ENCODE data around the gene NMD3.
"Not testable (repeated sequence)": the region's sequence is repeated elsewhere in the genome, so short reads cannot be mapped to it uniquely, and the experiment has no call there.

The NMD3 gene

DNA sequence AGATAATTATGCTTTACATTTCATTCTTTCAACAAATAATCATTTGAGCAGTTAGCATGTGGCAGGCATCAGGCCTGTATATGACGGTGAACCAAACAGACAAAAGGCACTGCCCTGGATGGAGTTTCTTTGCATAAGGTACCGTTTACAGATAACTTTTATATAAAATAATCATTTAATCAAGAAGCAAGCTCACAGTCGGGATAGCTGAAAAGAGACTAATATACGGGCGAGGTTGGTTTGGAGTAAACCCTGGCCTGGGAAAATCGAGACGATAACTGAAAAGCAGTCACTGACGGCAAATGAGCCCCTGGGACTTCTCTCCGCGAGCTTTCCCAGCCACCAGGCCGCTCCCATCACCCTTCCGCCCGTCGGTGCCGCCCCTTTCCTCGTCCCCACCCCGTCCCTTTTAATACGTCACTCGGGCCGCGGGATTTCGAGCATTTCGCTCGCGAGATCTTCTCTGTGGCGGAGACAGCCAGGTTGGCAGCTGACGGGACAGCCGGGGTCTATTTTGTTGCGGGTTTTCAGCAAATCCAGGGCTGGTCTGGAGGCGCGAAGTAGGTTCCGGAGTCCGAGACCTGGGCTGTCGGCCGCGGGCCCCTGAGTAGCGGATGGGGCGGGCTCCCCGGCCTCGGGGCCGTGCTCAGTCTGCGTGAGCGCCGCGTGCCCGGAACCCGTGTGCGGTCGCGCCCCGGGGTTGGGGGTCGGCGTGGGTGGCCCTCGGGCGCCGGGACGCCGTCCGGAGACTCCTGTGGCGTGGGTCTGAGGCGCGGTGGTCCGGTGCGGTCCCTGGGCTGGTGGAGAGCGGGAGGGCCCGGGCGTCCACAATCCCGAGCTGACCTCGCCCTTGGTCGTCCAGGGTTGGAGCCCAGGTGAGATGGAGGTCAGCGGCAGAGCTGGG is at the start of gene NMD3:
Gene NMD3 (plus strand): TSS at position 462 of the 904 bp plus-strand sequence. CDS start 703 bp downstream, outside the sequence.
- DNase-seq (ENCODE audit: low spot score in 2 of 2) = peak; percentile 92 to 97
- Histone ChIP-seq H3K4me1 (peaks cover 12% of the 10 kb centered on the region), H3K36me3 (replicated peaks) (peaks cover 7% of the 10 kb centered on the region; the same call in 1 of the 2 replicates), H3K9me3 (peaks cover 2% of the 10 kb centered on the region; the same call in 1 of the 2 replicates), H3K4me3 (peak within 1 kb of the TSS; percentile 77), H3K27me3 (ENCODE audit: low read depth) (no peaks in the 10 kb centered on the region)
- in situ Hi-C loops (cut with MboI; ENCODE audit: low sequenced_read_pairs) = no loop called here

DNA sequence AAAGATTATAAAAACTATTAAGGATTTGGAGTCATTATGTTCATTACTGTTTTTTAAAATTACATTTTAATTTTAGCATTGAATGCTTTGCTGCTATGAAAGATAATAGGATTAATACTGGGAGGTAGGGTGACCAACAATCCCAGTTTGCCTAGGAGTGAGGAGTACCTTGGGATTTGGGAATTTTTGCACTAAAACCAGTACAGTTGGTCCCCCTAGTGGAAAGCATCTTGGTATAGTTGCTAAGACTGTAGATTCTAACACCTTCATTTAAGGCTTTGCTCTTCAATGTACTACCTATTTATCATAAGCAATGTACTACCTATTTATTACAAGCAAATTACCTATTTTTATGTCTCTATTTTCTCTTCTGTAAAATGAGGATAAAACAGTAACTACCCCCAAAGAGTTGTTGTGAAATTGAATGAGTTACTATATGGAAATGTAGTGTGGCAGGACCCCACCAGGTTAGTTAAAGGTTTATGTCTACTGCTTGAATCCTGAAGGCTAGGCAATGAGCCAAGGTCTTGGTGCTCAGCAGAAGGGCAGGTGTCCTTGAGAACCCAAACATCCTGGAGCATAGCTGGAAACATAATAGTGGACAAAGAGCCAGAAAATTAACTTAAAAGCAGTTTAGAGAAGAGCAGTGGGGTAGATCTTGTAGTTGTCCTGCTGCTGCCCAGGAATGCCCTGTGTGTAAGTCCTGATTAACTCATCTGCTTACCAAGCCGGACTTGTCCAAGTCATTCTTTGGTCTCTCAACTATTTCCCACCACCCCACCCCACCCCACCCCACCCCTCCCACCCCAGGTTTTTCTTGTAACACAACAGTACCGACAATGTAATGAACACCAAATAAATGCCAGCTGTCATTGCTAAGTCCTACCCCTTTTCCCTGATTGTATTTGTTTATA is 49.2 kb upstream of the NMD3 start:
- Histone ChIP-seq H3K27me3 (ENCODE audit: low read depth) (no peaks in the 10 kb centered on the region; the same call in 1 of the 2 replicates), H3K9me3 (no peaks in the 10 kb centered on the region), H3K36me3 (replicated peaks) (no peaks in the 10 kb centered on the region), H3K4me3 (no peak overlapping the region), H3K4me1 (no peaks in the 10 kb centered on the region)
- in situ Hi-C loops (cut with MboI; ENCODE audit: low sequenced_read_pairs) = no loop called here
- no peak for DNase-seq (ENCODE audit: low spot score in 2 of 2)

DNA sequence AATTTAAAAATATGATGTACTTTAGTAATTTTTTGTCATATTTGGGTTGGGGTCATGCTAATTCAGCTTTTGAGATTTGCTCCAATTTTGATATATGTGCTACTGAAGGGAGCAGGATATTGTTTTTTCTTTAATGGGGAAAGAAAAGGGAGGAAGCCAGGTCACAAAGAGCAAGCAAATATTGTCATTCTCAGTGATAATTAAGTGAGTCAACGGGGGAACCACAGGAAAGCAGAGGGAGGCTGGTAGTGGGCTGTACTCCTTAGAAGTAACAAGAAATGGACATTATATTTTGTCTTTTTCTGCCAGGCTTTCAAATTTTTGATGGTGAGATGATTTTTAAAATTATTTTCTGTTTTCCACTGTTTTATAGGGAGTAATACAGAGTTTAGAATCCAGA is 45.6 kb upstream of the NMD3 start:
- DNase-seq (ENCODE audit: low spot score in 2 of 2) = no peak
- Histone ChIP-seq H3K4me3 (no peak overlapping the region), H3K4me1 (no peaks in the 10 kb centered on the region), H3K27me3 (ENCODE audit: low read depth) (no peaks in the 10 kb centered on the region; the same call in 1 of the 2 replicates), H3K9me3 (no peaks in the 10 kb centered on the region), H3K36me3 (replicated peaks) (no peaks in the 10 kb centered on the region)
- in situ Hi-C loops (cut with MboI; ENCODE audit: low sequenced_read_pairs) = no loop called here

DNA sequence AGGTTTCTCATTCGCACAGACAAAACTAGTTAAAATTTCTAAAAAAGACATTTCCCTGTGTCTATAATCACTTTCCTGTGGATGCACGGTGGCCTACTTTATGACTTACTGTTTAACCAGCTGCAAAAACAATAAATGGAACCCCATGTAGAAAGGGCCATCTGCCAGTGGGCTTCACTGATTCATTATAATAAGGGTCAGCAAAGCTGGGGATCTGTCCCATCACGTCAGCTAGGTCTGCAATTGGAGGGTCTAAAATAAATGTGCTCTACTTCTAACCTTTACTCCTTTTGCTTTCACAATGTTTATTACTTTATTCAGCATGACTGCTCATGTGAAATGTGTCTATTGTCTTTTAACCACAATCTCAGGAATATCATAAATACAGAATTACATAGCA is 43.1 kb upstream of the NMD3 start:
- H3K9me3 ChIP-seq = no peaks in the 10 kb centered on the region
- in situ Hi-C loops (cut with MboI; ENCODE audit: low sequenced_read_pairs) = no loop called here
- H3K4me1 ChIP-seq = no peaks in the 10 kb centered on the region
- no peak for DNase-seq (ENCODE audit: low spot score in 2 of 2)
- no peak overlapping the region for H3K4me3 ChIP-seq
- no peaks in the 10 kb centered on the region for H3K36me3 ChIP-seq (replicated peaks)
- no peaks in the 10 kb centered on the region; the same call in 1 of the 2 replicates for H3K27me3 ChIP-seq (ENCODE audit: low read depth)

DNA sequence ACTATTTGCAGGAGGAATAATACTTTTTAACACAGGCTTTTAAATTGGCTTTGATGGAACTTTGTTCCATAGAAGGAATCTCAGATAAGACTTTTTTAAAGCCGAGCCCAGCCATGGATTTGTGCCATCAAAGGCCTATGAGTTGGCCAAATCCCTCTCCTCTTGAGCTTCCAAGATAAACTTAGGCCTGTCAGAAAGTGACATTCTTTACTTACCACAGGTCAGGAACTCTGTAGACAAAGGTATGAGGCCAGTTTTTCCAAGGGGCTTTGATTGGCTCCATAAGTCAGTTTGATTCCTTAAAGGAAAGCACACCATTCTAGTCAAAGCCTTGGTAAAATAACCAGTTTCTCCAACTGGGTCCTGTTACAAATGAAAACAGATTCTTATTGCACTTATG is 39.7 kb upstream of the NMD3 start:
- DNase-seq (ENCODE audit: low spot score in 2 of 2); H3K9me3 ChIP-seq; H3K4me3 ChIP-seq; H3K4me1 ChIP-seq; H3K27me3 ChIP-seq (ENCODE audit: low read depth); in situ Hi-C loops (cut with MboI; ENCODE audit: low sequenced_read_pairs); H3K36me3 ChIP-seq (replicated peaks): not testable (repeated sequence)

DNA sequence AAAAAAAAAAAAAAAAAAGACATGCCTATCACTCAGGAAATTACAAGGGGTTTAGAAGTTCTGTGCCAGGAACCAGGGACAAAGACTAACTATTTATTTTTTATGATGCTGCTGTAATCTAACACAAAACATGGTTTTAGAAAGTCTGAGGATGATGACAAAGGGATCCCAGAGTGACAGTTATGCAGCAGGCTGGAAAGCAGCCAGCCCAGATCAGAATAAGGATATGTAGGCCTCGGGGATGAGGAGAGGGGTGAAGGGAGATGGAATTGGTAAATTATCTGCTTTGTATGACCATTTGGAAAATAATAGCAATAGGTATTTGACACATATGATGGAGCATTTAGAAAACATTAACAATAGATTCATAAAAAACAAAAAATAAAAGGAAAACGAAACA is 34.1 kb upstream of the NMD3 start:
- Histone ChIP-seq H3K27me3 (ENCODE audit: low read depth) (no peaks in the 10 kb centered on the region; the same call in 1 of the 2 replicates), H3K9me3 (no peaks in the 10 kb centered on the region), H3K4me3 (no peak overlapping the region), H3K4me1 (no peaks in the 10 kb centered on the region), H3K36me3 (replicated peaks) (no peaks in the 10 kb centered on the region)
- DNase-seq (ENCODE audit: low spot score in 2 of 2) = peak in 1 of 2 experiments; percentile 31
- in situ Hi-C loops (cut with MboI; ENCODE audit: low sequenced_read_pairs) = no loop called here

DNA sequence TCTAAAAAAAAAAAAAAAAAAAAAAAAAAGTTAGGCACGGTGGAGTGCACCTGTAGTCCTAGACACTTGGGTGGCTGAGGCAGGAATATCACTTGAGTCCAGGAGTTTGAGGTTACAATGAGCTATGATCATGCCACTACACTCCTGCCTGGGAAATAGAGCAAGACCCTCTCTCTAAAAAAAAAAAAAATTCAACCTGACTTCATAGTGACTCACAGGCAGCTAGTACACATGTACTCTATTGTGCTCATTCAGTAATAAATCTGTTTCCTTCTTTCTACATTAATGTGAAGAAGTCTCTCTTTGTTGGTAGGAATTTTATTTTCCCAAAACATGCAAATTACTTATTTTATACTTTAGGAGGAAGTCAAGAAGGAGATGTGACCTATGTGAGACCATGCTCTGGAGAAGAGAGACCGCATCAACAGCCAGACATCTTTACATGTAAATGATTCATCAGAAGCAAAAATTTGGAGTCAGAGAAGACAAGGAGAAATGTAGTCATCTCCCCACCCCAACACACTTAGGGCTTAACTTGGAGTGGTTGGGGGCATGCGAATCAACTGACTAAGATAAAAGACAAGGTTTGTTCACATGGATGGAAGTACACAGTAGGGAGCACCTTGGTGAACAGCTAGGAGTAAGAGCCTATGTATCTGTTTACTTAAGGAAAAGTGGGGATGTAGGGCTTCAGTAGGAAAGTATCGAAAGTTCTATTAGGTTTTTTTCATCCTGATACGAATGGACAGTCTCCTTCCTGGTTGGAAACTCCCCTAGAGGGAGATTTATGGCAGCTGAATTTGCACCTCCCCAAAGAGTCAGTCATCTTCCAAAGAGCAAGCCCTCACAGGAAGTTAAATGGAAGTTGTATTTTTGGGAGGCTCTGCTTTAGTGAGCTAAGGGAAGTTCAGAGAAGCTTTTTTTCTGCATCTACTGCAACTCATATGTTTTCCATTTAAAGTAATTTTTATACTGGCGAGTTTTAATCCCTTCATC is 23.0 kb upstream of the NMD3 start:
- Histone ChIP-seq H3K4me3 (no peak overlapping the region), H3K27me3 (ENCODE audit: low read depth) (no peaks in the 10 kb centered on the region), H3K36me3 (replicated peaks) (no peaks in the 10 kb centered on the region), H3K4me1 (no peaks in the 10 kb centered on the region), H3K9me3 (no peaks in the 10 kb centered on the region)
- no peak for DNase-seq (ENCODE audit: low spot score in 2 of 2)
- in situ Hi-C loops (cut with MboI; ENCODE audit: low sequenced_read_pairs) = no loop called here

DNA sequence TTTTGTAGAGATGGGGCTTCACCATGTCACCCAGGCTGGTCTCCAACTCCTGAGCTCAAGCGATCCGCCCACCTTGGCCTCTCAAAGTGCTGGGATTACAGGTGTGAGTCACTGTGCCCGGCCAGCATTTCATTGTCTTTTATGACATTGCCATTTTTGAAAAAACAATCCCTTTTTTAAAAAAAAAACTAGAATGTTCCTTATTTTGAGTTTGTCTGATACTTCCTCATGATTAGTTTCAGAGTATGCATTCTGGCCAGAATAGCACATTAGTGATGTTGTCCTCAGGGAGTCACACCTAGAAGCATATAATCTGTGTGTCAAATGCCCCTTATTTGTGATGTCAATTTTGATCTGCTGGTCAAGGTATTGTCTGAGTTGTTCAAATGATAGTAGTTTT is 21.2 kb upstream of the NMD3 start:
- Histone ChIP-seq H3K4me3 (no peak overlapping the region), H3K4me1 (no peaks in the 10 kb centered on the region), H3K36me3 (replicated peaks) (no peaks in the 10 kb centered on the region), H3K9me3 (no peaks in the 10 kb centered on the region), H3K27me3 (ENCODE audit: low read depth) (no peaks in the 10 kb centered on the region)
- in situ Hi-C loops (cut with MboI; ENCODE audit: low sequenced_read_pairs) = no loop called here
- no peak for DNase-seq (ENCODE audit: low spot score in 2 of 2)

DNA sequence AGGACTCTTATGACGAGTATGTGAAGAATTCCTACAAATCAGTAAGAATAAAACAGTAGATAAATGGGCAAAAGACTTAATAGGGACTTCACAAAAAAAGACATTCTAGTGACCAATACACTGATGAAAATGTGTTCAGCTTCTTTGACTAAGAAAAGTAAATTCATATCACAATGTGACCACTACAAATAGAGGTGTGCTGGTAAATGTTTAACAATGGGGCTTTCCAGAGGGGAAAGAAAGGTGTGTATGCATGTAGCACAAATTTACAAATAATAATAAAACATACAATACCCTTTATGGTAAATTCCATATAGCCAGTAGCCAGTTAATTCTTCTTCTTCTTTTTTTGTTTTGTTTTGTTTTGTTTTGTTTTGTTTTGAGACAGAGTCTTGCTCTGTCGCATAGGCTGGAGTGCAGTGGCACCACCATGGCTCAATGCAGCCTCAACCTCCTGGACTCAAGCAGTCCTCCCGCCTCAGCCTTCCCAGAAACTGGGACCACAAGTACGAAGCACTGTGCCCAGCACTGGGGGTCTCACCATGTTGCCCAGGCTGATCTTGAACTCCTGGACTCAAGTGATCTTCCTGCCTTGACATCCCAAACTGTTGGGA is 17.5 kb upstream of the NMD3 start:
- in situ Hi-C loops (cut with MboI; ENCODE audit: low sequenced_read_pairs) = no loop called here
- Histone ChIP-seq H3K27me3 (ENCODE audit: low read depth) (no peaks in the 10 kb centered on the region), H3K9me3 (no peaks in the 10 kb centered on the region), H3K4me1 (no peaks in the 10 kb centered on the region), H3K36me3 (replicated peaks) (no peaks in the 10 kb centered on the region), H3K4me3 (no peak overlapping the region)
- DNase-seq (ENCODE audit: low spot score in 2 of 2) = no peak

DNA sequence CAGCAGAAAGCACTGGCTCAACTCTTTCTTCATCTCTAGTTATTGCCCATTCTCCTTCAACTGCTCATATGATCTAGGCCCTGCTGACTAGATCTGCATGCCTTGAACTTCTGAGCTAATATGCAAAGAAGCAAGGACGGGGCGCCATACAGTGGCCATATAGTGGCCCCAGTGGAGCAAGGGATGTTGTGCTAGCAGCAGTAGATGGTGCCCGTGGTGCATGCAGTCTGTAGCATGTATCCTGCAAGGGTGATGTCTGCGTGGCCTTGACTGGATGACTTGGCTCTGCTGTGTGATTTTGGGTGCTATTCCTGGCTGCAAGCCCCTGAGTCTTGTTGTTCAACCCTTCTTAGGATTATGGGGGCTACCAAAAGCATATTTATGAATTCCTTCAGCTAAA is 12.2 kb upstream of the NMD3 start:
- no peaks in the 10 kb centered on the region for H3K9me3 ChIP-seq
- H3K4me3 ChIP-seq = no peak overlapping the region
- H3K4me1 ChIP-seq = no peaks in the 10 kb centered on the region
- in situ Hi-C loops (cut with MboI; ENCODE audit: low sequenced_read_pairs) = no loop called here
- H3K27me3 ChIP-seq (ENCODE audit: low read depth) = no peaks in the 10 kb centered on the region
- no peaks in the 10 kb centered on the region for H3K36me3 ChIP-seq (replicated peaks)
- DNase-seq (ENCODE audit: low spot score in 2 of 2) = no peak

DNA sequence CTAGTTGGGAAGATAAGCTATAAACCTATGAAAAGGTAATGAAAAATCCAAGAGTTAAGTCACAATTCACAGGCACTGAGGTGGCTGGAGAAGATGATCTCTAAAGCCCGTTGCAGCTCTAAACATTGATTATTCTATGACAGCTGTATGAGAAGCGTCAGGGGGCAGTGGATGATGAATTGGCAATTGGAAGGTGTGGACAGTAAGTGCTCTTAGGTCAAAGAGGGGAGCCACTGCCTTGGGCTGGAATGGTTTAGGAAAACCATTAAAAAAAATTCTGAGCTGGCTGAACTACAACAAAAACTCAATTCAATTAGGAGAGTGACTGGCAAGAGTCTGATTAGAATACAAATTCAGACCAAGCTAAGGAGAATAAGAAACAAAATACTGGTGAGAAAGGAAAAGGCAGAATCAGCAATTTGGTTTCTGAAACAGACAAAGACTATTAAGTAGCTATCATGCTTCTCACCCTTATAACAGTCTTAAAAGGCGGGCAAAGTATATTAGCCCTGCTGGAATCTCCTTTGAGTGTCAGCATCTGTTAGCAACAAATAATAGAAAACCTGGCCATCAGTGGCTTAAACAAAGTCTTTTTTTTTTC is 8.8 kb upstream of the NMD3 start:
- DNase-seq (ENCODE audit: low spot score in 2 of 2) = no peak

DNA sequence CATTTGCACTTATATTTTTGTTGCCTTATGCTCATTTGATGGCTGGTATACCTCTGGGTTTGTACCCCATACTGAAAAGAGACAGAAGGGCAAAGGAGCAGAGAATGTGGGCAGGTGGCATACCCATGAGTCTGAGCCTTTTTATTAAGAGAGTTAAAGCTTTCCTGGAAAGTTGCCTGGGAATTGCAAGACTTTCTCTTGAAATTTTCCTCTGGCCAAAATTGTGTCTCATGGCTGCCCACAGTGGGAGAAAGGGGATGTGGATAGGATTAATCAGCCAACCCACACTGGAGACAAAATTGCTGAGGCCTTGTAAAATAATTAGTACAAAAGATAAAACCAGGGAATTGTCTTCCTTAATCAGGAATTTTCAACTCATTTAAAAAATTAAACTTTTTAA is 8.2 kb upstream of the NMD3 start:
- Histone ChIP-seq H3K4me3 (no peak overlapping the region), H3K36me3 (replicated peaks) (no peaks in the 10 kb centered on the region), H3K9me3 (peaks cover 2% of the 10 kb centered on the region; the same call in 1 of the 2 replicates), H3K4me1 (no peaks in the 10 kb centered on the region), H3K27me3 (ENCODE audit: low read depth) (no peaks in the 10 kb centered on the region)
- in situ Hi-C loops (cut with MboI; ENCODE audit: low sequenced_read_pairs) = no loop called here
- no peak for DNase-seq (ENCODE audit: low spot score in 2 of 2)

More for the DNA sequence above, 8.8 kb upstream of the NMD3 start:
- Histone ChIP-seq H3K36me3 (replicated peaks) (no peaks in the 10 kb centered on the region), H3K4me1 (no peaks in the 10 kb centered on the region), H3K27me3 (ENCODE audit: low read depth) (no peaks in the 10 kb centered on the region), H3K9me3 (peaks cover 2% of the 10 kb centered on the region; the same call in 1 of the 2 replicates), H3K4me3 (no peak overlapping the region)
- in situ Hi-C loops (cut with MboI; ENCODE audit: low sequenced_read_pairs) = no loop called here

Measured in HAP-1 (cell line).